B cell (primary cell): ENCODE results near the gene IBA57. TPM values are rescaled to one million over a fixed set of nuclear protein-coding genes. Genes with fewer than 3 reads are reported as not detected.
A peak's percentile ranks its signal among the peaks of the same experiment; 100 is the strongest.

Experiments used
- ATAC-seq: fragments of 200-7000 bp; cut with Tn5 transposase; one replicate; pipeline ENCODE4 v1.10.0; 2021; ENCODE audit warnings: low read depth, mild to moderate bottlenecking, moderate number of reproducible peaks, moderate library complexity
- CTCF ChIA-PET: fragments of 350-600 bp; sonication (Branson Sonifier 250); formaldehyde crosslinking; loops from one replicate; lab custom pipeline; 2021; ENCODE audit warnings: antibody characterized with exemption, inconsistent platforms; lab: Charles Lee
- POLR2A ChIA-PET: fragments of 350-600 bp; sonication (Branson Sonifier 250); formaldehyde crosslinking; loops from one replicate; lab custom pipeline; 2021; ENCODE audit warnings: antibody characterized with exemption; lab: Charles Lee
- DNase-seq: peaks from one replicate; pipeline ENCODE4 v3.0.0; 2013
- H2AFZ ChIP-seq: 2 replicates; pipeline ENCODE4 v1.6.1; 2012; ENCODE audit warnings: mild to moderate bottlenecking, low read depth, low read length; ENCODE audit not compliant: insufficient read depth, poor library complexity, severe bottlenecking
- H3K27ac ChIP-seq, 2 donors: 1 replicate in 1 of 2; 2 replicates in 1 of 2; pipeline ENCODE4 v1.5.1; 2012 to 2013; ENCODE audit warnings: low read length in 2 of 2, mild to moderate bottlenecking in 2 of 2, moderate library complexity in 1 of 2
- H3K27me3 ChIP-seq, 4 experiments: fragments of 200-600 bp in 1 of 4; sonication (generic) in 1 of 4; replicated peaks in 1 of 4; 1 replicate in 2 of 4; 2 replicates in 2 of 4; pipeline versions ENCODE4 v1.6.1 to v1.7.0; 2013 to 2016; ENCODE audit warnings: low read length in 3 of 4, mild to moderate bottlenecking in 2 of 4, mixed read lengths in 1 of 4, moderate library complexity in 1 of 4; ENCODE audit not compliant: insufficient read depth in 4 of 4, control insufficient read depth in 3 of 4; ENCODE audit errors: control extremely low read depth in 1 of 4
- H3K36me3 ChIP-seq, 2 experiments: replicated peaks in 1 of 2; 1 replicate in 1 of 2; 2 replicates in 1 of 2; pipeline versions ENCODE4 v1.6.1 to v1.7.1; 2013; ENCODE audit warnings: low read length in 1 of 2; ENCODE audit not compliant: insufficient read depth in 2 of 2, control insufficient read depth in 1 of 2; ENCODE audit errors: control extremely low read depth in 1 of 2, extremely low read depth in 1 of 2
- H3K4me1 ChIP-seq, 2 donors: fragments of 200-600 bp in 1 of 2; sonication (generic) in 1 of 2; 1 replicate in 1 of 2; 2 replicates in 1 of 2; pipeline versions ENCODE4 v1.5.1 to v1.6.1; 2013 to 2017; ENCODE audit warnings: low read length in 2 of 2; ENCODE audit not compliant: control insufficient read depth in 2 of 2, insufficient read depth in 2 of 2
- H3K4me2 ChIP-seq: replicated peaks from 2 replicates; pipeline ENCODE3; 2012; ENCODE audit warnings: mild to moderate bottlenecking, low read depth, low read length; ENCODE audit not compliant: poor library complexity, severe bottlenecking
- H3K4me3 ChIP-seq, 5 experiments: fragments of 200-600 bp in 1 of 5; sonication (generic) in 1 of 5; 1 replicate in 3 of 5; 2 replicates in 2 of 5; pipeline versions ENCODE4 v1.5.1 to v1.7.0; 2011 to 2016; ENCODE audit warnings: low read length in 4 of 5, mild to moderate bottlenecking in 4 of 5, low read depth in 2 of 5, control low read depth in 1 of 5, moderate library complexity in 1 of 5; ENCODE audit not compliant: insufficient read depth in 1 of 5; ENCODE audit errors: control extremely low read depth in 1 of 5, extremely low read depth in 1 of 5
- H3K79me2 ChIP-seq: fragments of 200-600 bp; sonication (generic); one replicate; pipeline ENCODE4 v1.6.0; 2016; ENCODE audit warnings: low read length; ENCODE audit not compliant: control insufficient read depth, insufficient read depth
- H3K9ac ChIP-seq: fragments of 200-600 bp; sonication (generic); 2 replicates; pipeline ENCODE4 v1.6.1; 2017; ENCODE audit warnings: mild to moderate bottlenecking, low read length, moderate library complexity
- H3K9me3 ChIP-seq, 3 donors: one replicate each; pipeline versions ENCODE4 v1.6.1 to v1.7.1; 2013; ENCODE audit warnings: low read length in 2 of 3; ENCODE audit not compliant: control insufficient read depth in 2 of 3, insufficient read depth in 1 of 3; ENCODE audit errors: control extremely low read depth in 1 of 3
- H4K20me1 ChIP-seq: 2 replicates; pipeline ENCODE4 v1.6.0; 2012; ENCODE audit warnings: mild to moderate bottlenecking, low read length; ENCODE audit not compliant: insufficient read depth, control insufficient read depth, poor library complexity, severe bottlenecking
- H3K27ac Mint-ChIP-seq: one replicate; pipeline ENCODE4 v1.8.0; 2021; ENCODE audit warnings: mixed read lengths
- H3K27me3 Mint-ChIP-seq: one replicate; pipeline ENCODE4 v1.8.0; 2021; ENCODE audit warnings: mixed read lengths
- H3K4me1 Mint-ChIP-seq: one replicate; pipeline ENCODE4 v1.8.0; 2021; ENCODE audit warnings: mixed read lengths
- H3K4me3 Mint-ChIP-seq: one replicate; pipeline ENCODE4 v1.8.0; 2021; ENCODE audit warnings: mixed read lengths
- H3K9me3 Mint-ChIP-seq: one replicate; pipeline ENCODE4 v1.8.0; 2022; ENCODE audit warnings: mixed read lengths; ENCODE audit not compliant: insufficient read depth
- EZH2 ChIP-seq: IDR thresholded peaks from 2 replicates; pipeline ENCODE4 v1.6.1; 2012; ENCODE audit warnings: borderline replicate concordance, low read depth, mild to moderate bottlenecking, moderate library complexity, low read length; ENCODE audit not compliant: insufficient read depth, poor library complexity, severe bottlenecking
- WGBS: methylation state at CpG from one replicate; pipeline ENCODE4 v1.1.5; 2013; ENCODE audit warnings: missing lambda C conversion rate; ENCODE audit not compliant: insufficient coverage; 5-methylcytosine and 5-hydroxymethylcytosine counted together
- intact Hi-C: fragments of 100-400 bp; cut with micrococcal nuclease; formaldehyde crosslinking; loops from one replicate; pipeline ENCODE4 v1.10.0; 2022
- polyA plus RNA-seq: library from polyadenylated mRNA; depleted of rRNA; stranded (reverse); fragments of >200 nt; gene quantifications from 2 replicates; pipeline ENCODE4 v1.2.3, GENCODE V29; 2012
- total RNA-seq, 2 donors: library from RNA; stranded (reverse); fragments of 120-200 nt in 1 of 2; gene quantifications; 1 replicate in 1 of 2; 2 replicates in 1 of 2; pipeline versions ENCODE4 v1.2.3 to v1.2.4, GENCODE V29; 2013 to 2022
- TF ChIP-seq, protein P1 (sequence below): fragments of 200-600 bp; IDR thresholded peaks from one replicate; pipeline ENCODE4 v1.8.0; 2022; ENCODE audit warnings: antibody characterized with exemption, mild to moderate bottlenecking

IBA57 gene
- total and polyA plus RNA-seq, 2 donors (not counting 1 experiment from before 2014, with no cell fraction given), result 5.2 to 12.8 TPM

DNA sequence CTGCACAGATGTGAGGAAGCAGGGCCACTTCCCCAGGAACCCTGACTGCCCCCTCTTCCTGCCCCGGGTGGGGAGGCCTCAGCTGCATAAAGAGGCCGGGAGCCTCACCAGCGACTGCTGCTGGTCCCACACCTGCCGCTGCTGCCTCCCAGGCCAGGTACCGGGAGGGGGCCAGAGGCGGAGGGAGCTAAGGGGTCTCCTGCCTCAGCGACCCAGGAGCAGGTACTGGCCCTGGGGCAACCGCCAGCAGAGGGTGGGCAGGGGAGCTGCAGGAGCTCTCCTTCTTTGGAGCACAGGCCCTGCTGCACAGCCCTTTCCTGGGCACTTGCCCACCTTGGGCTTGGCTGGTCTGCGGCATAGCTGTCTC is 9.1 kb upstream of the IBA57 start:
- no peak overlapping the region for H3K4me3 ChIP-seq
- H3K4me2 ChIP-seq, result no peak overlapping the region
- DNase-seq, result no peak
- intact Hi-C loops, result no loop called here
- Mint-ChIP-seq H3K4me1 (no peaks in the 10 kb centered on the region), H3K27ac (no peak overlapping the region), H3K9me3 (no peaks in the 10 kb centered on the region), H3K27me3 (peaks cover 3% of the 10 kb centered on the region), H3K4me3 (no peak overlapping the region)
- no peak overlapping the region for H2AFZ ChIP-seq
- H3K9me3 ChIP-seq, result peaks cover 0 to 2% (median 0%) of the 10 kb centered on the region in 3 donors
- H3K9ac ChIP-seq, result no peak overlapping the region
- H3K4me1 ChIP-seq, result peaks cover 0 to 3% of the 10 kb centered on the region in 2 donors
- no peaks in the 10 kb centered on the region for H3K79me2 ChIP-seq
- no peak for TF ChIP-seq EZH2
- TF ChIP-seq, protein P1, sequence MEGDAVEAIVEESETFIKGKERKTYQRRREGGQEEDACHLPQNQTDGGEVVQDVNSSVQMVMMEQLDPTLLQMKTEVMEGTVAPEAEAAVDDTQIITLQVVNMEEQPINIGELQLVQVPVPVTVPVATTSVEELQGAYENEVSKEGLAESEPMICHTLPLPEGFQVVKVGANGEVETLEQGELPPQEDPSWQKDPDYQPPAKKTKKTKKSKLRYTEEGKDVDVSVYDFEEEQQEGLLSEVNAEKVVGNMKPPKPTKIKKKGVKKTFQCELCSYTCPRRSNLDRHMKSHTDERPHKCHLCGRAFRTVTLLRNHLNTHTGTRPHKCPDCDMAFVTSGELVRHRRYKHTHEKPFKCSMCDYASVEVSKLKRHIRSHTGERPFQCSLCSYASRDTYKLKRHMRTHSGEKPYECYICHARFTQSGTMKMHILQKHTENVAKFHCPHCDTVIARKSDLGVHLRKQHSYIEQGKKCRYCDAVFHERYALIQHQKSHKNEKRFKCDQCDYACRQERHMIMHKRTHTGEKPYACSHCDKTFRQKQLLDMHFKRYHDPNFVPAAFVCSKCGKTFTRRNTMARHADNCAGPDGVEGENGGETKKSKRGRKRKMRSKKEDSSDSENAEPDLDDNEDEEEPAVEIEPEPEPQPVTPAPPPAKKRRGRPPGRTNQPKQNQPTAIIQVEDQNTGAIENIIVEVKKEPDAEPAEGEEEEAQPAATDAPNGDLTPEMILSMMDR, result no peak
- ChIA-PET POLR2A (no interaction called here), CTCF (no interaction called here)
- H3K27ac ChIP-seq, result no peak overlapping the region
- no peak for ATAC-seq
- WGBS, result 14% methylated on average over 9 of the region's 9 CpGs
- no peaks in the 10 kb centered on the region for H3K36me3 ChIP-seq
- H3K27me3 ChIP-seq, result peaks cover 0 to 19% (median 0%) of the 10 kb centered on the region in 4 experiments
- H4K20me1 ChIP-seq, result no peaks in the 10 kb centered on the region

DNA sequence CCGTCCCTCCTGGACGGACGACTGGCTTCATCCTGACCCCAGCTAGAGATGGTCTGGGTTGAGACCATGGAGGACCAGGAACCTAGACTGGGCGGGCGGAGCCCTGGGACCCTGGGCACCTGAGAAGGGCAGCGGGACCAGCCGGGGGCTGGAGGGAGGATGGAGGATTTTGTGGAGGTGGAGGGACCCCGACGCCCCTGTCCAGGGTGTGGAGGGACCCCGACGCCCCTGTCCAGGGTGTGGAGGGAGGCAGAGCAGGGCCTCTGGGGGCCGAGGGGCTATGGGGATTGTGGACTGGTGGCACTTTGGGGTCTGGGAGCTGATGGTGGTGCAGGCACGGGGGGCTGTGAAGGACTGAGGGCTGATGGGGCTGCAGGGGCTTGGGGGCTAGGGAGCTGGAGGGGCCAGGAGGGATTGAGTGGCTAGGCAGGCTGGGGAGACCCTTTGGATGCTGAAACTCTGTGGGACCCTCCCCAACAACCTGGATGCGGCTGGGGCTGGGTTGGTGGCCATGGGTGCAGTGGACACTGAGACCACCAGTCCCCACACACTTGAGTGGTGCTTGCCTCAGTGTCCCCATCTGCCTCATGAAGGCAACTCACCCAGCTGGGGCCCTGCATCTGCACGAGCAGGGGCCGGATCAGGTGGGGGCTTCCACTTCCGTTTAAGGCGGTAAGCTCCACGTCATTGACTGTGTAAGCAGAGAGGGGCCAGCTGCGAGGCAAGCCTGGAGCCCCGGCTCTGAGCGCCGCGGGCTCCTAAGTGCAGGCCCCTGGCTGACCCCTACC is 8.5 kb upstream of the IBA57 start:
- intact Hi-C loops, result no loop called here
- Histone ChIP-seq H3K9ac (no peak overlapping the region), H2AFZ (no peak overlapping the region), H3K79me2 (no peaks in the 10 kb centered on the region), H3K9me3 (peaks cover 0 to 2% (median 0%) of the 10 kb centered on the region in 3 donors), H3K36me3 (no peaks in the 10 kb centered on the region), H3K27me3 (peaks cover 0 to 21% (median 0%) of the 10 kb centered on the region in 4 experiments), H4K20me1 (no peaks in the 10 kb centered on the region), H3K4me3 (no peak overlapping the region), H3K4me1 (peaks cover 0 to 4% of the 10 kb centered on the region in 2 donors), H3K27ac (no peak overlapping the region), H3K4me2 (peak overlapping the region; percentile 8)
- Mint-ChIP-seq H3K4me3 (no peak overlapping the region), H3K9me3 (no peaks in the 10 kb centered on the region), H3K4me1 (no peaks in the 10 kb centered on the region), H3K27ac (no peak overlapping the region), H3K27me3 (peaks cover 3% of the 10 kb centered on the region)
- ChIA-PET CTCF (no interaction called here), POLR2A (no interaction called here)
- no peak for DNase-seq
- WGBS, result 35% methylated on average over 22 of the region's 24 CpGs
- no peak for TF ChIP-seq EZH2
- TF ChIP-seq, protein P1, result no peak
- ATAC-seq, result no peak
